Activated CD8-positive, alpha-beta memory T cell treated with anti-CD3 and anti-CD28 coated beads, Interleukin-2, amount 10 ng/mL, durations not matched to agents 7 days and 5 days (primary cell): ENCODE results near the gene GLB1L2. TPM values are rescaled to one million over a fixed set of nuclear protein-coding genes. Genes with fewer than 3 reads are reported as not detected.

Experiments
- ATAC-seq: fragments of 150-1000 bp; cut with Tn5 transposase; one replicate; pipeline ENCODE4 v1.10.0; 2021; ENCODE audit warnings: moderate library complexity
- CTCF ChIA-PET: fragments of 350-600 bp; sonication (Branson Sonifier 250); formaldehyde crosslinking; loops from one replicate; lab custom pipeline; 2021; ENCODE audit warnings: antibody characterized with exemption; lab: Charles Lee
- DNase-seq: peaks from one replicate; pipeline ENCODE4 v3.0.0-alpha.2; 2020
- H3K27ac Mint-ChIP-seq: one replicate; pipeline ENCODE4 v1.8.0; 2021; ENCODE audit warnings: mild to moderate bottlenecking, mixed read lengths
- H3K27me3 Mint-ChIP-seq: one replicate; pipeline ENCODE4 v1.8.0; 2021; ENCODE audit warnings: mixed read lengths
- H3K36me3 Mint-ChIP-seq: one replicate; pipeline ENCODE4 v1.8.0; 2021; ENCODE audit warnings: mild to moderate bottlenecking, mixed read lengths
- H3K4me1 Mint-ChIP-seq: one replicate; pipeline ENCODE4 v1.8.0; 2021; ENCODE audit warnings: mixed read lengths
- H3K4me3 Mint-ChIP-seq: one replicate; pipeline ENCODE4 v1.8.0; 2021; ENCODE audit warnings: mild to moderate bottlenecking, moderate library complexity, mixed read lengths
- H3K9me3 Mint-ChIP-seq: one replicate; pipeline ENCODE4 v1.8.0; 2022; ENCODE audit warnings: low read depth, mixed read lengths
- total RNA-seq, 2 experiments: library from RNA; stranded (reverse); gene quantifications; one replicate each; pipeline ENCODE4 v1.2.3, GENCODE V29; 2021

The GLB1L2 gene
- total RNA-seq, 2 experiments from 2014 or later = 1.3 to 2.0 TPM

DNA sequence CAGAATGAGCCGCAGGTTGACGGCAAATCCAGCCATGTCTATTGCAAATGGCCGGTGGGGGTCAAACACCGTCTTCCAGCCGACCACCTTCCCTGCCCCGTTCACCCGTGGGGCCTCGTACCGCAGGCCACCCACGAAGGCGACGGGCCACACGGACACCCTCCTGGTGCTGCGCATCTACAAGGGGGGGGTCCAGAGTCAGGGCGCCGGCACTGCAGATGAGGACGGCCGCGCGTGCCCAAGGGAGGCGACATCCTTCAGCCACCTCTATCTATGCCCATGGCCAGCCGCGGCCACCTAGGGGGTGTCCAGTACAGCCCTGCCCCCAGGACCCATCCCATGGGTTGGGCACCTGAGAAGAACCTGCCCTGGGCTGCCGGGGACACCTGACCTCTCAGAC, 51.0 kb downstream of the GLB1L2 start:
- Mint-ChIP-seq H3K4me1 (peaks cover 17% of the 10 kb centered on the region), H3K9me3 (no peaks in the 10 kb centered on the region)

GRCh38 chr11:134383576-134384221, 51.9 kb downstream of the GLB1L2 start:
- peaks cover 17% of the 10 kb centered on the region for H3K4me1 Mint-ChIP-seq
- H3K9me3 Mint-ChIP-seq = no peaks in the 10 kb centered on the region
- H3K27ac Mint-ChIP-seq = no peak overlapping the region
- no peak overlapping the region for H3K4me3 Mint-ChIP-seq
- H3K36me3 Mint-ChIP-seq = no peaks in the 10 kb centered on the region
- no peak for ATAC-seq
- no peak for DNase-seq
- CTCF ChIA-PET = no interaction called here
- H3K27me3 Mint-ChIP-seq = peaks cover 4% of the 10 kb centered on the region

More for the DNA sequence above, 51.0 kb downstream of the GLB1L2 start:
- no peak for DNase-seq
- Mint-ChIP-seq H3K27ac (no peak overlapping the region), H3K4me3 (no peak overlapping the region), H3K27me3 (peaks cover 4% of the 10 kb centered on the region), H3K36me3 (no peaks in the 10 kb centered on the region)
- CTCF ChIA-PET = no interaction called here
- ATAC-seq = no peak

DNA sequence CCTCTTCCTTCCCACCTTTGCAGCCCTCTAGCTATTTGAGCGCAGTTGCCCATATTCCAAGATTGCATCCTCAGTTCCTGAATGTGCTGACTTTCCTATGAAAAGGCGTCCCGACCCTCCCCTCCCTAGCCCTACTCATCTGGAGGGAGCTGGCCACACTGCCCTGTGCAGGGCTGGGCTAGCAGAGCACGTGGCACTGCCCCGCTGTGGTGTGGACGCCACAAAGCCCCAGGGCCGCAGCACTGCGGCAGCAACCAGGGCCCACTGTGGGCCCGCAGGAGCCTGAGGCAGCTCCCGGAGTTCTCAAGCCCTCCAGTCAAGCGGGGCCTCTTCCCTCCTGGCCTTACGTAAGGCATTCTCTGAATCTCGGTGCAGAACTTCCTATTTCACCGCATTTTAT, 52.6 kb downstream of the GLB1L2 start:
- no peaks in the 10 kb centered on the region for H3K36me3 Mint-ChIP-seq
- no peaks in the 10 kb centered on the region for H3K9me3 Mint-ChIP-seq
- H3K4me3 Mint-ChIP-seq = no peak overlapping the region
- DNase-seq (no peak), ATAC-seq (no peak)
- peaks cover 20% of the 10 kb centered on the region for H3K4me1 Mint-ChIP-seq
- CTCF ChIA-PET = no interaction called here
- no peak overlapping the region for H3K27ac Mint-ChIP-seq
- H3K27me3 Mint-ChIP-seq = peaks cover 4% of the 10 kb centered on the region

- H3K27ac Mint-ChIP-seq = no peak overlapping the region
- peaks cover 4% of the 10 kb centered on the region for H3K27me3 Mint-ChIP-seq
- DNase-seq (no peak), ATAC-seq (no peak)
- H3K4me3 Mint-ChIP-seq = no peak overlapping the region
- CTCF ChIA-PET = no interaction called here
- H3K36me3 Mint-ChIP-seq = no peaks in the 10 kb centered on the region
- H3K9me3 Mint-ChIP-seq = no peaks in the 10 kb centered on the region
- peaks cover 23% of the 10 kb centered on the region for H3K4me1 Mint-ChIP-seq
Measured at GRCh38 chr11:134385171-134385570, 53.4 kb downstream of the GLB1L2 start.

GRCh38 chr11:134385774-134386565, 54.2 kb downstream of the GLB1L2 start:
- Mint-ChIP-seq H3K27me3 (peaks cover 4% of the 10 kb centered on the region), H3K9me3 (no peaks in the 10 kb centered on the region), H3K4me1 (peaks cover 23% of the 10 kb centered on the region), H3K4me3 (no peak overlapping the region), H3K36me3 (no peaks in the 10 kb centered on the region), H3K27ac (no peak overlapping the region)
- ATAC-seq = no peak
- CTCF ChIA-PET = no interaction called here
- no peak for DNase-seq

DNA sequence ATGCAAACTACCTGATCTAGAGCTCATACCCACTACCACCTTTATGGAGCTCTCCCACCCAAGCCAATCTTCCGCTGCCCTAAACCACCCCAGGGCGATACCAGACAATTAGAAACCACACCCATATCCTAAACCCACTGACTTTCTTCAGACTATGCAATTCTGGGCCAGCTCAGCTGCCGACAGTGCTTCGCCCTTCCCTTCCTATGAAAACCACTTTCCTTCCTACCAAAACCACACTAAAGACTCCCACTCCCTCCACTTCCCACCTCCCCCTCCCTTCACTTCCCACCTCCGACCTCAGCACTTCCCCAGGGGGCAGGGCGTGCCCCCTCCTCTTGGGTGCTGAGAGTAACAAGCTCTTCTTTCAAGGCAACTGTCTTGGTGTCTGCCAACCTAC, 55.2 kb downstream of the GLB1L2 start:
- no peaks in the 10 kb centered on the region for H3K9me3 Mint-ChIP-seq
- DNase-seq (no peak), ATAC-seq (peak; percentile 45)
- H3K27ac Mint-ChIP-seq = no peak overlapping the region
- peaks cover 4% of the 10 kb centered on the region for H3K27me3 Mint-ChIP-seq
- H3K36me3 Mint-ChIP-seq = no peaks in the 10 kb centered on the region
- peaks cover 23% of the 10 kb centered on the region for H3K4me1 Mint-ChIP-seq
- CTCF ChIA-PET = interaction anchor here (1.0 kb wide), 1 partner anchor 205 kb away, joined by 3 read pairs; no protein-coding TSS in a partner anchor
- H3K4me3 Mint-ChIP-seq = peak overlapping the region; percentile 18

GRCh38 chr11:134387501-134387900, 55.7 kb downstream of the GLB1L2 start:
- peaks cover 4% of the 10 kb centered on the region for H3K27me3 Mint-ChIP-seq
- H3K4me3 Mint-ChIP-seq = no peak overlapping the region
- no peak for ATAC-seq

GRCh38 chr11:134388590-134388989, 56.8 kb downstream of the GLB1L2 start:
- DNase-seq (no peak), ATAC-seq (no peak)
- H3K4me1 Mint-ChIP-seq = peaks cover 23% of the 10 kb centered on the region
- no peak overlapping the region for H3K4me3 Mint-ChIP-seq
- H3K36me3 Mint-ChIP-seq = no peaks in the 10 kb centered on the region
- no peak overlapping the region for H3K27ac Mint-ChIP-seq
- CTCF ChIA-PET = no interaction called here
- peaks cover 4% of the 10 kb centered on the region for H3K27me3 Mint-ChIP-seq
- H3K9me3 Mint-ChIP-seq = no peaks in the 10 kb centered on the region

More at GRCh38 chr11:134387501-134387900, 55.7 kb downstream of the GLB1L2 start:
- CTCF ChIA-PET = interaction anchor here (1.0 kb wide), 1 partner anchor 204 kb away, joined by 3 read pairs; no protein-coding TSS in a partner anchor
- Mint-ChIP-seq H3K27ac (no peak overlapping the region), H3K36me3 (no peaks in the 10 kb centered on the region), H3K4me1 (peaks cover 23% of the 10 kb centered on the region), H3K9me3 (no peaks in the 10 kb centered on the region)
- DNase-seq = no peak

DNA sequence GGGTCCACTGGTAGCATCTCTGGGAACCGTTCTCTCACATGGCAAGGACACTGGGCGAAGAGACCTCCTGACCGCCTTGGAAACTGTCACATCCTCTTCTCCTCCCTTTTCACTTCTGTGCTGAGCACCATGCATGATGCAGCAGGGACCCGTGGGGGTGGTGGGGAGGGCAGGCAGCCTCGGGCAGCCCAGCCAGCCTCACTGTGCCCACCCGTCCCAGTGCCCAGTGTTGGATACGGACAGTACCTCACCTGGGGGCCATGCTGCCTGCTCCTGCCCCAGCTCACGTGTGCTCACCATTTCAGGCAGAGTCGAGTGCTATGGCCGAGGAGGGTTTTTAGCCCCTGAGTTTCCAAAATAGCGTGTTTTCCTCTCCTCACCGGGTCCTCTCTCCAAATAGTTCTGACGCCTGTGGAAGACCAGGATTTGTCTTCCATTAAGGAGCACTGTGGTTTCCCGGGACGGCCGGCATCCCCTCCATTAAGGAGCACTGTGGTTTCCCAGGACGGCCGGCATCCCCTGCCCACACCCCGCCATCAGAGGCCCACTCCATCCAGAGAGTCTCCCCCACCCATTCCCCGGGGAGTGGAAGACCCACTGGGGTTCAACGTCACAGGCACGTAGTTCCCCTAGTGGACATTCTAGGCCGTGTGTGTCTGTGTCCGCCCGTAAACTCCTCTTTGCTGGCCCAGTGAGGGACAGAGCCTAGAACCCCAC, 57.8 kb downstream of the GLB1L2 start:
- no peaks in the 10 kb centered on the region for H3K36me3 Mint-ChIP-seq
- ATAC-seq (no peak), DNase-seq (no peak)
- no peaks in the 10 kb centered on the region for H3K9me3 Mint-ChIP-seq
- peaks cover 23% of the 10 kb centered on the region for H3K4me1 Mint-ChIP-seq
- H3K27me3 Mint-ChIP-seq = peaks cover 6% of the 10 kb centered on the region
- H3K4me3 Mint-ChIP-seq = no peak overlapping the region
- CTCF ChIA-PET = no interaction called here
- H3K27ac Mint-ChIP-seq = no peak overlapping the region

DNA sequence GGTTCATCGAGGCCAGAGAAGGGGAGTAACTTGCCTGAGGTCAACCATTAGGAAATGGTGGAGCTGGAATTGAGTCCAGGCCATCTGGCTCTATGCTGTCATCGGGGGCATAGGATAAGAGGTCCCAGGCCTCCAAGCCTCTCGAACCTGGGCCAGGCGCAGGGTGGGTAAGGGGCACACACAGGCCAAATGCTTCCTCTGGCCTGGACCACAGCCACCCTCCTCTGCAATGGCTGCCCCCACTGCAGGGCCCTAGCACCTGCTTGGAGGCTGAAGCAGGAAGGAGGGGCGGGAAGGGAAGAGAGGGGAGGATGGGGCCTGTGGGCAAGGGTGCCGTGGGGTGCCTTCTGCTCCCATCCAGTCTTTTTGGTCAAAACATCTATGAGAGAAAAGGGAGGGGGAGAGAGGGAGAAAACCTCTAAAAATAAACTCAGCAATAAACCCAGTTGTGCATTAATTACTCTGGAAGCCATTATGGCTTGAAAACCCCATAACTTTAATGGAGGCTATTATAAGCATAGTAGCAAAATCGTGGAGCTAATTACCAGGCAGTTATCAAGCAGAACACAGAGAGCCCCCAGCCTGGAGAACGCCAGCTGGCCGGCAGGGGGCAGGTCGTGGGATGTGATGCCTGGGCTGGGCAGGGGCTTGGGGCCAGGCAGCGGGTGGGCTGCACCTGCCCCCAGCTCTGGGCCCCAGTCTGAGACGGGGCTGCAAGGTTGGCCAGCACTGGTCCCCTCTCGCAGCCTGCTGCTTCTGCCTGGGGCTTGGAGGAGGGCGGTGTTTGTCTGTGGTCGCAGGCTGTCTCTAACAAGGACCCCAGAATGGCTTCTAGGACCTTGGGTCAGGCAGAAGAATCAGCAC, 59.1 kb downstream of the GLB1L2 start:
- CTCF ChIA-PET = no interaction called here
- H3K9me3 Mint-ChIP-seq = no peaks in the 10 kb centered on the region
- H3K4me1 Mint-ChIP-seq = peaks cover 22% of the 10 kb centered on the region
- ATAC-seq (no peak), DNase-seq (no peak)
- no peak overlapping the region for H3K27ac Mint-ChIP-seq
- peaks cover 8% of the 10 kb centered on the region for H3K27me3 Mint-ChIP-seq
- no peak overlapping the region for H3K4me3 Mint-ChIP-seq
- H3K36me3 Mint-ChIP-seq = no peaks in the 10 kb centered on the region

DNA sequence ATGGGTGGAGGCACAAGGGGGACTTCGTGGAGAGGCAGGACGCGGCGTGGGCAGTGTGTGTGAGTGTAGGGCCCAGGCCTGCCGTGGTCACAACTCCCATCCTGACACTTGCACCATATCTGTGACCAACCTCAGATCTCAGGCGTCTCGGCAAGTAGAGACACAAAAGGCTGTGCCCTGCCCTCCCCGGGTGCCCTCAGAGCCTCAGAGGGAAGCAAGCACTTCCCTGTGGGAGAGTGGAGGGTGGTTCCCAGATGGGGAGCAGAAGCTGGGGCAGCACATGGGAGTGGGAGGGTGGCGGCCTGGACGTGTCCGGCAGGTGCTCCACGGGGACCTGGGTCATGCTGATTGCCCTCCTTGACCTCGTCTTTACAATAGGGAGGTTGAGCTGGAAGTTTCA, 59.9 kb downstream of the GLB1L2 start:
- Mint-ChIP-seq H3K4me1 (peaks cover 15% of the 10 kb centered on the region), H3K27me3 (peaks cover 6% of the 10 kb centered on the region), H3K4me3 (no peak overlapping the region), H3K9me3 (no peaks in the 10 kb centered on the region), H3K27ac (no peak overlapping the region), H3K36me3 (no peaks in the 10 kb centered on the region)
- ATAC-seq (no peak), DNase-seq (no peak)
- CTCF ChIA-PET = no interaction called here

- ATAC-seq (no peak), DNase-seq (no peak)
- Mint-ChIP-seq H3K27me3 (peaks cover 4% of the 10 kb centered on the region), H3K4me3 (no peak overlapping the region), H3K9me3 (no peaks in the 10 kb centered on the region), H3K4me1 (peaks cover 6% of the 10 kb centered on the region), H3K27ac (no peak overlapping the region), H3K36me3 (no peaks in the 10 kb centered on the region)
- CTCF ChIA-PET = no interaction called here
Measured at GRCh38 chr11:134392953-134393615, 61.3 kb downstream of the GLB1L2 start.
